Neural cell (in vitro differentiated cells): ENCODE measurements around the gene BCL11B. TPM values are rescaled to one million over a fixed set of nuclear protein-coding genes. Genes with fewer than 3 reads are reported as not detected.

ENCODE experiments used
- H2AFZ ChIP-seq: fragments of 200-600, 300-800 bp; sonication (generic), shearing (Covaris generic); 2 replicates; pipeline ENCODE4 v1.6.0; 2014; ENCODE audit warnings: low read depth, mild to moderate bottlenecking, antibody characterized with exemption, low read length, moderate library complexity
- H3F3A ChIP-seq: fragments of 200-600 bp; shearing (Covaris generic); 2 replicates; pipeline ENCODE4 v1.6.1; 2016; ENCODE audit warnings: mild to moderate bottlenecking, moderate library complexity, mixed read lengths, antibody characterized with exemption, low read length; ENCODE audit not compliant: insufficient read depth, poor library complexity, severe bottlenecking
- H3K27ac ChIP-seq: fragments of 200-600, 300-800 bp; sonication (generic), shearing (Covaris generic); 2 replicates; pipeline ENCODE4 v1.5.1; 2014; ENCODE audit warnings: mild to moderate bottlenecking, low read length, moderate library complexity
- H3K27me3 ChIP-seq: fragments of 300-800, 200-600 bp; sonication (generic), shearing (Covaris generic); 2 replicates; pipeline ENCODE4 v1.6.0; 2014; ENCODE audit warnings: mild to moderate bottlenecking, low read depth, low read length, moderate library complexity; ENCODE audit not compliant: insufficient read depth
- H3K36me3 ChIP-seq: fragments of 300-800, 200-600 bp; sonication (generic), shearing (Covaris generic); 2 replicates; pipeline ENCODE4 v1.5.1; 2014; ENCODE audit warnings: mild to moderate bottlenecking, antibody characterized with exemption, low read length, moderate library complexity; ENCODE audit not compliant: insufficient read depth
- H3K4me2 ChIP-seq: fragments of 300-800, 200-600 bp; sonication (generic), shearing (Covaris generic); 2 replicates; pipeline ENCODE4 v1.6.0; 2014; ENCODE audit warnings: mild to moderate bottlenecking, low read length
- H3K4me3 ChIP-seq: fragments of 300-800, 200-600 bp; sonication (generic), shearing (Covaris generic); 2 replicates; pipeline ENCODE4 v1.5.1; 2014; ENCODE audit warnings: mild to moderate bottlenecking, low read length, moderate library complexity
- H3K79me2 ChIP-seq: fragments of 200-600 bp; shearing (Covaris generic); replicated peaks from 2 replicates; pipeline ENCODE4 v1.6.0; 2014; ENCODE audit warnings: mild to moderate bottlenecking, low read length, moderate library complexity; ENCODE audit not compliant: insufficient read depth
- H3K9ac ChIP-seq: fragments of 300-800, 200-600 bp; sonication (generic), shearing (Covaris generic); 2 replicates; pipeline ENCODE4 v1.6.1; 2016; ENCODE audit warnings: mild to moderate bottlenecking, low read length, mixed read lengths
- H3K9me2 ChIP-seq: fragments of 200-600 bp; shearing (Covaris generic); 2 replicates; pipeline ENCODE4 v1.6.1; 2016; ENCODE audit warnings: mild to moderate bottlenecking, low read length, mixed read lengths; ENCODE audit not compliant: insufficient read depth
- H3K9me3 ChIP-seq: fragments of 200-600, 300-800 bp; sonication (generic), shearing (Covaris generic); 2 replicates; pipeline ENCODE4 v1.6.1; 2016; ENCODE audit warnings: mild to moderate bottlenecking, mixed run types, low read length, moderate library complexity, mixed read lengths
- H4K20me1 ChIP-seq: fragments of 200-600 bp; shearing (Covaris generic); 2 replicates; pipeline ENCODE4 v1.6.1; 2016; ENCODE audit warnings: mild to moderate bottlenecking, mixed run types; ENCODE audit not compliant: insufficient read depth
- EP300 ChIP-seq: fragments of 450-650 bp; conservative IDR thresholded peaks from 2 replicates; pipeline ENCODE4 v1.6.1; 2014; ENCODE audit warnings: antibody characterized with exemption, mild to moderate bottlenecking, moderate library complexity; ENCODE audit not compliant: poor library complexity, severe bottlenecking
- EZH2 ChIP-seq: fragments of 200-600, 300-800 bp; shearing (Covaris generic), sonication (generic); IDR thresholded peaks from 2 replicates; pipeline ENCODE4 v1.6.1; 2014; ENCODE audit warnings: antibody characterized with exemption, low read length, borderline replicate concordance, mild to moderate bottlenecking; ENCODE audit not compliant: insufficient read depth, poor library complexity, severe bottlenecking
- MXI1 ChIP-seq: fragments of 450-650 bp; conservative IDR thresholded peaks from 2 replicates; pipeline ENCODE4 v1.6.1; 2014; ENCODE audit warnings: antibody characterized with exemption, mild to moderate bottlenecking; ENCODE audit not compliant: poor library complexity, severe bottlenecking
- POLR2AphosphoS5 ChIP-seq: IDR thresholded peaks from 2 replicates; pipeline ENCODE4 v1.6.1; 2012
- SMC3 ChIP-seq: fragments of 450-650 bp; conservative IDR thresholded peaks from 2 replicates; pipeline ENCODE4 v1.6.1; 2014; ENCODE audit warnings: antibody characterized with exemption, mild to moderate bottlenecking, moderate library complexity; ENCODE audit not compliant: poor library complexity
- polyA plus RNA-seq: library from polyadenylated mRNA; depleted of rRNA; stranded (reverse); fragments of >200 nt; gene quantifications from 2 replicates; pipeline ENCODE4 v1.2.3, GENCODE V29; 2014
- TF ChIP-seq, protein P1 (sequence below): fragments of 450-650 bp; IDR thresholded peaks from 2 replicates; pipeline ENCODE4 v1.5.1; 2014; ENCODE audit warnings: antibody characterized with exemption, mild to moderate bottlenecking, moderate library complexity; ENCODE audit not compliant: poor library complexity, severe bottlenecking

The BCL11B gene
- polyA plus RNA-seq, 1 donor from 2014 or later: 104 TPM

- Histone ChIP-seq H3K4me2 (no peak overlapping the region), H4K20me1 (peaks cover 97% of the 10 kb centered on the region), H3K27me3 (no peaks in the 10 kb centered on the region), H3K27ac (no peak overlapping the region), H3K9me3 (no peaks in the 10 kb centered on the region), H3K36me3 (no peaks in the 10 kb centered on the region), H2AFZ (no peak overlapping the region), H3K9me2 (no peaks in the 10 kb centered on the region), H3K9ac (no peak overlapping the region), H3F3A (peaks cover 4% of the 10 kb centered on the region), H3K4me3 (no peak overlapping the region), H3K79me2 (peaks cover 93% of the 10 kb centered on the region)
- TF ChIP-seq MXI1 (no peak), EP300 (no peak), EZH2 (no peak)
Observed at GRCh38 chr14:99224116-99224910, 47.7 kb downstream of the BCL11B start.

GRCh38 chr14:99221445-99221844, 50.6 kb downstream of the BCL11B start:
- no peaks in the 10 kb centered on the region for H3K9me2 ChIP-seq
- H3K4me3 ChIP-seq: no peak overlapping the region
- H3K4me2 ChIP-seq: no peak overlapping the region
- H3F3A ChIP-seq: peaks cover 4% of the 10 kb centered on the region
- no peak overlapping the region for H3K9ac ChIP-seq
- no peaks in the 10 kb centered on the region for H3K36me3 ChIP-seq
- H3K27me3 ChIP-seq: no peaks in the 10 kb centered on the region
- peaks cover 93% of the 10 kb centered on the region for H3K79me2 ChIP-seq
- no peak overlapping the region for H3K27ac ChIP-seq
- no peak overlapping the region for H2AFZ ChIP-seq
- H3K9me3 ChIP-seq: no peaks in the 10 kb centered on the region
- peak; percentile 14 for TF ChIP-seq POLR2AphosphoS5
- TF ChIP-seq, protein P1, sequence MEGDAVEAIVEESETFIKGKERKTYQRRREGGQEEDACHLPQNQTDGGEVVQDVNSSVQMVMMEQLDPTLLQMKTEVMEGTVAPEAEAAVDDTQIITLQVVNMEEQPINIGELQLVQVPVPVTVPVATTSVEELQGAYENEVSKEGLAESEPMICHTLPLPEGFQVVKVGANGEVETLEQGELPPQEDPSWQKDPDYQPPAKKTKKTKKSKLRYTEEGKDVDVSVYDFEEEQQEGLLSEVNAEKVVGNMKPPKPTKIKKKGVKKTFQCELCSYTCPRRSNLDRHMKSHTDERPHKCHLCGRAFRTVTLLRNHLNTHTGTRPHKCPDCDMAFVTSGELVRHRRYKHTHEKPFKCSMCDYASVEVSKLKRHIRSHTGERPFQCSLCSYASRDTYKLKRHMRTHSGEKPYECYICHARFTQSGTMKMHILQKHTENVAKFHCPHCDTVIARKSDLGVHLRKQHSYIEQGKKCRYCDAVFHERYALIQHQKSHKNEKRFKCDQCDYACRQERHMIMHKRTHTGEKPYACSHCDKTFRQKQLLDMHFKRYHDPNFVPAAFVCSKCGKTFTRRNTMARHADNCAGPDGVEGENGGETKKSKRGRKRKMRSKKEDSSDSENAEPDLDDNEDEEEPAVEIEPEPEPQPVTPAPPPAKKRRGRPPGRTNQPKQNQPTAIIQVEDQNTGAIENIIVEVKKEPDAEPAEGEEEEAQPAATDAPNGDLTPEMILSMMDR: no peak
- H4K20me1 ChIP-seq: peaks cover 94% of the 10 kb centered on the region

DNA sequence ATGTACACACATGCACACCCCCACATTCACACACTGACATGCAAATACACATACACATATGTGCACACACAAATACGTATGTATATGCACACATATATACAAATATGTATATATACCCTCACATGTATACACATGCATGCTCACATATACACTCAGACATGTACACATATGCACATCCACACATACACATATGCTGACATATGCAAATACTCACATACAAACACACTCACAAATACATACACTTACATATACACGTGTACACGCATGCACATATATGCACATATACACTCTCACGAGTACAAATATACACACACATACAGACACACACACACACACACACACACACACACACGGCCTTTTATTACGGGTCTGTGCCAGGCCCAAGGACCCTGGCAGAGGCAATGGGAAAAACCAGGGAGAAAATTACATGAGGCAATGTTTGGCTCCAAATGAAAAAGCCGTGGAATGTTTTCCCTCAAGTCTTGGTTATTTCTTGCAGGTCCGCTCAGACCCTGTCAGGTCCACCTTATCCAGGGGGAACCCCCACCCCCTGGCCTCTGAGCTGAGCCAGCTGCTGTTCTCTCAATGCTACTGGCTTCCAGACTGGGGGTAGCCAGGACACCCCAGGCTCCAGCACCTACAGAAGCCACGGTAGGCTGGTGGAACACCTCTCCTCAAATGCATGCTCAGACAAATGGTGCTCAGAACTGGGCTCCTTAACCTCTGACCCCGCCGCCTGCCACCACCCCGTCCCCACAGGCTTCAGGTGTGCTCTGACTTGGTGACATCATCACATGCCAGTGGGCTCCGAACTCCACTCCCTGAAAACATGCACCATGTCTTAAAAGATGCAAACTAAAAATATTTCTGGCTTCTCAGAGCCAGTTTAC, 54.7 kb downstream of the BCL11B start:
- H4K20me1 ChIP-seq: peaks cover 92% of the 10 kb centered on the region
- no peaks in the 10 kb centered on the region for H3K27me3 ChIP-seq
- H3K4me3 ChIP-seq: peak overlapping the region; percentile 25
- no peak overlapping the region for H3K27ac ChIP-seq
- TF ChIP-seq EP300 (no peak), EZH2 (no peak), SMC3 (no peak), MXI1 (no peak), POLR2AphosphoS5 (no peak)
- peaks cover 94% of the 10 kb centered on the region for H3K79me2 ChIP-seq
- H3K9me3 ChIP-seq: no peaks in the 10 kb centered on the region
- no peak overlapping the region for H3K4me2 ChIP-seq
- H3K9ac ChIP-seq: no peak overlapping the region
- no peak overlapping the region for H2AFZ ChIP-seq
- no peaks in the 10 kb centered on the region for H3K9me2 ChIP-seq
- no peaks in the 10 kb centered on the region for H3K36me3 ChIP-seq
- H3F3A ChIP-seq: no peaks in the 10 kb centered on the region
